Left colon (tissue), 2 donors: Measurements from ENCODE around the gene MRGPRX1. TPM values are rescaled to one million over a fixed set of nuclear protein-coding genes. Genes with fewer than 3 reads are reported as not detected.
"Not testable (repeated sequence)": the region's sequence is repeated elsewhere in the genome, so short reads cannot be mapped to it uniquely, and the experiment has no call there.

Experiments used
- ATAC-seq: fragments of 200-7000 bp; cut with Tn5 transposase; one replicate; pipeline ENCODE4 v1.9.1; 2020; ENCODE audit warnings: mild to moderate bottlenecking, moderate library complexity
- DNase-seq, 2 donors: peaks; one replicate each; pipeline ENCODE4 v3.0.0-alpha.2; 2020
- intact Hi-C, 2 donors: fragments of 100-400 bp; cut with DNase I in 1 of 2; cut with micrococcal nuclease in 1 of 2; formaldehyde crosslinking; loops; one replicate each; pipeline versions ENCODE4 v1.11.2 to v1.14.0; 2022; cut with DNase I, micrococcal nuclease
- long read RNA-seq: library from polyadenylated mRNA; unstranded; transcript quantifications from one replicate; pipeline ENCODE4 v2.0.0, GENCODE V29; 2021
- total RNA-seq, 2 donors: library from RNA; stranded (reverse); fragmentation: NEBNext Ultra II Directional; extraction: Animal tissue kit (Norgen Biotek cat#: 25700); gene quantifications; one replicate each; pipeline ENCODE4 v1.2.1, GENCODE V29; 2021
- donor health status: DM: no; HTN: no; CAD: no.
- donor health status: DM: yes; HTN: yes; CAD: no.

MRGPRX1 gene
- not detected for total RNA-seq
- long read RNA-seq: 0 reads

DNA sequence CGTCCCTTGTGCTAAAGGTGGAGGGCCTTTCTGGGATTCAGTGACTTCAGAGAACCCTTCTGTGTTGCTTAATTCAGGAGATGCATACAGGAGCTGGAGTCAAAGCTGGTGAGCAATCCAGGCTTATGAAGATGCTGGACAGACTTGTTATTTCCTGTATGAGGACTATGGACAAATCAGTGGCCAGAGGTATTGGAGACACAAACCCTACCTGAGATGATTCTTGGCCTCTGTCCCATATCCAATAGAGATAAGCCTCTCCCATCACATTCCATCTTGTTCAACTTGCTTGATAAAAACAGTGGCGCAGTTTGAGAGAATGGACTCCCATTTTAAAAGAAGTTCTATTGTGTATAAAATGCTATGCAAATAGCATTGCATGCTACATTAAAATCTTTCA is at the start of gene MRGPRX1:
Gene MRGPRX1 (minus strand): TSS at position 101 of the 400 bp plus-strand sequence. CDS start 4,630 bp downstream, outside the sequence.
- DNase-seq (no peak), ATAC-seq (no peak)
- intact Hi-C loops: no loop called here

DNA sequence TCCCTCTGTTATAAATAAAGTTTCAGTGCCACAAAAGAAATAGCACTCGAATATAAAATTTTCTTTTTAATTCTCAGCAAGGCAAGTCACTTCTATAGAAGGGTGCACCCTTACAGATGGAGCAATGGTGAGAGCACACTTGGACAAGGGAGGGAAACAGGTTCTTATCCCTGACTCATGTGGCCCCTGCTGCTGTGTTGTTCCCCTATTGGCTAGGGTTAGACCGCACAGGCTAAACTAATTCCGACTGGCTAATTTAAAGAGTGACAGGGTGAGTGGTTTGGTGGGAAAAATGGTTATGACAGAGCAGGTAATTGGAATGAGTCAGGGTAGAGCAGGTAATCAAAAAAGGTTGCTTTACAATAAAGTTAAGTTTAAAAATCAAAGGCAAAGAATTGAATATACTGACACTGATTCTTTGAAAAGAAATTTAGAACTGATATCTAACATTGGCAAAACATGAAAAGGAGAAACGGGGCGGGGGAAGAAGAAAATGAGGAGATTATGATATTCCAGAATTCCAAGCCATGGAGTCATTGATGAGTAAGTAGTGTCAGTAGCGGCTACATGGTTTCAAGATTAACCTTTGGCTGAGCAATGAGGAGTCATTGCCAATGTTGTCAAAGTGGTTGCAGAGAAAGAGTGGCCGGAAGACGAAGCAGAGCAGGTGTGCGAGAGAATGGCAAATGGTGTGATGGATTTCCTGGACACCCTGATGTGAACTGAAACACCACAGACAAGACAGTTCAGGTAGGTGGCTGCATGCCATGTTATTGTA is 48.4 kb upstream of the MRGPRX1 start:
- DNase-seq (no peak), ATAC-seq (no peak)
- intact Hi-C loops: no loop called here

DNA sequence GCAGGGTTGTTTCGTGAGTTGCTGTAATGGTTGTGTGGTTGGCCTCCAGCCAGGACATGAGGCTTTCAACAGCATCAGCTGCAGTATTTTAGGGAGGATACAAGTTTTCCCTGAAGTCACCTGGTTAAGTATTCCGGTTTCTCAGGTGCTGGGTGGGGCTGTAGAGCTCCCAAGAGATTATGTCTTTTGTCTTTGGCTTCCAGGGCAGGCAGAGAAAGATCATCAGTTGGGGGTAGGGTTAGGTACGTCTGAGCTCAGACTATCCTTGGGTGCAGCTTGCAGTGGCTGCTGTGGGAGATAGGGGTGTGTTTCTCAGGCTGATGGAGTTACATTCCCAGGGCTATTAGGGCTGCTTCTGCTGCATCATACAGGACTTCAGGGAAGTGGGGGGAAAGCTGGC is 47.5 kb upstream of the MRGPRX1 start:
- DNase-seq (no peak), ATAC-seq (no peak)
- intact Hi-C loops: no loop called here

DNA sequence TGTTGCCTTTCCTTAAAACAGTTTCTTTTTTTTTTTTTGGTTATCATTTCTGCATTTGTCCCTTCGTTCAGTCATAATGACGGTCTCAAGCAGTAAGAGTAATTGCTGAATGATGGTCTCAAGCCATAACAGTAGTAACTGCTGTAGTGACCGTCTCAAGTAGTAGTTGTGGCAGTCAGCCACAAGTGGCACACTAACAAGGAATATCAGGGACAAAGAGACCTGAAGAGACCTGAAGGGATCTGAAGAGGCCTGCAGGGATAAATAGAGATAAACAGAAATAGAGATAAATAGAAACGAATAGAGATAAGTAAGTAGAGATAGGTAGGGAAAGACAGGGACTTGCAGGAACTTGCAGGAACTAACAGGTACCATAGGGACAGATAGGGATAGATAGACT is 42.7 kb upstream of the MRGPRX1 start:
- no peak for DNase-seq
- no peak for ATAC-seq
- intact Hi-C loops: no loop called here

DNA sequence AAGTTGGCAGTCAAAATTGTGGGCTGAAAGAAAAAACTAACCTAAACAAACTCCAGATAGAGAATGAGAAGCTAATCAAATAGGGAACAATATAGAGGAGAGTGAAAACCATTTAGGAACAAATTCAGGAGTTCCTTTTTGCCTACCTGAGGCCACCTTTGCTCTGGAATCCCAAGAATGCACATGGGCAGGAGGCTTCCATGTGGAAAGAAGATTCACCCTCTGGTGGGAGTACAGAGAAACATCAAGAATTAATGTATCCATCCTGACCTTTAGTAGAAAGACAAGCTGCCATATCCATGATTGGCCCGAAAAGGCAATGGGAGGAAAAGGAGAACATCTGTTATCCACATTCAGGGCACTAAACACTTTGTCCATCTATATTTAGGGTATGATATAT is 35.0 kb upstream of the MRGPRX1 start:
- intact Hi-C loops: no loop called here
- no peak for ATAC-seq
- no peak for DNase-seq

DNA sequence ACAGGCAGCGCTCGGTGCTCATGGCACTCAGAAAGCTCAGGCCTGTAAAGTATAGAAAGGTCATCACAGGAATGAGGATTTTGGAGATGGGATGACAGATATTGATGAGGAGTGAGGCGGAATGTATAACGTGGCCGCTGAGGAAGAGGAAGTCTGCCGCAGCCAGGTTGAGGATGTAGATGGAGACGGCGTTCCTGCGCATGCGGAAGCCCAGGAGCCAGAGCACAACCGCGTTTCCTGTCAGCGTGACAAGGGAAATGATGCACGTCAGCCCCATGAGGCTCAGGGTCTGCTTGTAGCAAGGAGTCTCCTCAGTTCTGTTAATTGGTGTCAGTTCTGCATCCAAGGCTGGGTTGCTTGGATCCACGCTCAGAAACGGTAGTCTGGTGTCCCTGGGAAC is 33.1 kb upstream of the MRGPRX1 start:
- DNase-seq (no peak), ATAC-seq (no peak)
- intact Hi-C loops: no loop called here

DNA sequence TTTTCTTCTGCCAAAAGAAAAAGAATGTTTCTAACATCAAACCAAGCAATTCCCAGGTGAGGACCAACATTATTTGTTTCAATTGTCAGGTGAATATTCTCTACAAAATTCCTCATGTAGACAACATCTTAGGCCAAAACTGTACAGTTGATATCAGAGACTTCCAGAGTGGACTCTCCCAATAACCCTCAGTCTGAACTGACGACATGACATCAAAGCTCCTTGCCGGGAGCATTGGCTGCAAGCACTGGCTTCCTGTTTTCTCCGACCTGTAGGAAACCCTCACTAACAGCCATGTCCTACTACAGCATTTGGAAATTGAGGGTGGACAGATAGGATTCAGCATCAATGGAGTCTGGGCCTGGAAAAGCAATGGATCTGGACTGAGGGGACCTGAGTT is 30.5 kb upstream of the MRGPRX1 start:
- intact Hi-C loops: no loop called here
- no peak for ATAC-seq
- no peak for DNase-seq

DNA sequence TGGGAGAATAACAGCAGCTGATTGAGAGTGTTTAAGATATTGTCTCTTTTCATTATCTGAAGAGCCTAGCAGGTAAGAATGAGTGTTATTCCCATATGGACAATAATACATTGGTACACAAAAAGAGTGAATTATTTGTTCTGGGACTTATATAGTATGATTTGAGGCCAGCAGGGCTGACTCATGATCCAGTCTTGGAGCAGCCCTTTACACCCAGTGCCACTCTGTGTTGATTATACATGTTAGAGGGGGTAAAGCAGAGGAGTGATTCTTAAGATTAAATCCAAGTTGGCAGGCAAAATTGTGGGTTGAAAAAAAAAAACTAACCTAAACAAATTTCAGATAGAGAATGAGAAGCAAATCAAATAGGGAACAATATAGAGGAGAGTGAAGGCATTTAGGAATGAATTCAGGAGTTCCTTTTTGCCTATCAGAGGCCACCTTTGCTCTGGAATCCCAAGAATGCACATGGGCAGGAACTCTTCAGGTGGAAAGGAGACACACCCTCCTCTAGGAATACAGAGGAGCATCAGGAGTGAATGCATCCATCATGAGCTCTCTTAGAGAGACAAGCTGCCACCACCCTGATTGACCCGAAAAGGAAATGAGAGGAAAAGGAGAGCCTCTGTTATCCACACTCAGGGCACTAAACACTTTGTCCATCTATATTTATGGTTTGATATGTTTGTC is 19.2 kb upstream of the MRGPRX1 start:
- intact Hi-C loops: no loop called here
- no peak for DNase-seq
- no peak for ATAC-seq

DNA sequence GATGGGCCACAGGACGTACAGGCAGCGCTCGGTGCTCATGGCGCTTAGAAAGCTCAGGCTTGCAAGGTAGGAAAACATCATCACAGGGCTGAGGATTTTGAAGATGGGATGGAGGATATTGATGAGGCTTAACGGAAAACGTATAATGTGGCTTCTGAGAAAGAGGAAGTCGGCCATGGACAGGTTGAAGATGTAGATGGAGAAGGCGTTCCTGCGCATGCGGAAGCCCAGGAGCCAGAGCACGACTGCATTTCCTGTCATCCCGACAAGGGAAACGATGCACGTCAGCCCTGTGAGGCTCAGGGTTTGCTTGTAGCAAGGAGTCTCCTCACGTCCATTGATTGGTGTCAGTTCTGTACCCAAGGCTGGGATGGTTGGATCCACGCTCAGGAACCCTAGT is 17.4 kb upstream of the MRGPRX1 start:
- ATAC-seq: no peak
- intact Hi-C loops: no loop called here
- no peak for DNase-seq

DNA sequence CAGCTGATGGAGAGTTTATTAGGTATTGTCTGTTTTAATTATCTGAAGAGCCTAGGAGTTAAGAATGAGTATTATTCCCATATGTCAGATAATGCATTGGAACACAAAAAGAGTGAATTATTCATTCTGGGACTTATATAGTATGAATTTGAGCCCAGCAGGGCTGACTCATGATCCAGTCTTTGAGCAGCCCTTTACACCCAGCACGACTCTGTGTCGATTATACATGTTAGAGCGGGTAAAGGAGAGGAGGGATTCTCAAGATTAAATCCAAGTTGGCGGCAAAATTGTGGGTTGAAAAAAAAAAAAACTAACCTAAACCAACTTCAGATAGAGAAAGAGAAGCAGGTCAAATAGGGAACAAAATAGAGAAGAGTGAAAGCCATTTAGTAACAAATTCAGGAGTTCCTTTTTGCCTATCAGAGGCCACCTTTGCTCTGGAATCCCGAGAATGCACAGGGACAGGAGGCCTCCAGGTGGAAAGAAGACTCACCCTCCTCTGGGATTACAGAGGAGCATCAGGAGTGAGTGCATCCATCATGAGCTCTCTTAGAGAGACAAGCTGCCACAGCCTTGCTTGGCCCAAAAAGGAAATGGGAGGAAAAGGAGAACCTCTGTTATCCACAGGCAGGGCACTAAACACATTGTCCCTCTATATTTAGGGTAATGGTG is 3.1 kb downstream of the MRGPRX1 start:
- intact Hi-C loops: no loop called here
- DNase-seq: no peak
- ATAC-seq: no peak

DNA sequence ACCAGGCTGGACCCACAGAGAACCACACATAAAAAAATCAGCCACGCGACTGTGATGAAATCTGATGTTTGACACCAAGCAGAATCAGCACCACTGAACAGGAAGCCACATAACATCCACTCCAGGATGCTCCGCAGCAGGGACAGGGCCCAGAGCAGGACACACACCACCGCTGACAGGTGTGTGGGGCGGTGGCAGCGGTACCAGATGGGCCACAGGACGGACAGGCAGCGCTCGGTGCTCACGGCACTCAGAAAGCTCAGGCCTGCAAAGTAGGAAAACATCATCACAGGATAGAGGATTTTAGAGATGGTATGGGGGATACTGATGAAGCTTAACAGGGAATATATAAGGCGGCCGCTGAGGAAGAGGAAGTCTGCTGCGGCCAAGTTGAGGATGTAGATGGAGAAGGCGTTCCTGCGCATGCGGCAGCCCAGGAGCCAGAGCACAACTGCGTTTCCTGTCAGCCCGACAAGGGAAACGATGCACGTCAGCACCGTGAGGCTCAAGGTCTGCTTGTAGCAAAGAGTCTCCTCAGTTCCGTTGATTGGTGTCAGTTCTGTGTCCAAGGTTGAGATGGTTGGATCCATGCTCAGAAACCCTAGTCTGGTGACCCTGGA is 4.9 kb downstream of the MRGPRX1 start:
- ATAC-seq (no peak), DNase-seq (no peak)
- intact Hi-C loops: no loop called here

DNA sequence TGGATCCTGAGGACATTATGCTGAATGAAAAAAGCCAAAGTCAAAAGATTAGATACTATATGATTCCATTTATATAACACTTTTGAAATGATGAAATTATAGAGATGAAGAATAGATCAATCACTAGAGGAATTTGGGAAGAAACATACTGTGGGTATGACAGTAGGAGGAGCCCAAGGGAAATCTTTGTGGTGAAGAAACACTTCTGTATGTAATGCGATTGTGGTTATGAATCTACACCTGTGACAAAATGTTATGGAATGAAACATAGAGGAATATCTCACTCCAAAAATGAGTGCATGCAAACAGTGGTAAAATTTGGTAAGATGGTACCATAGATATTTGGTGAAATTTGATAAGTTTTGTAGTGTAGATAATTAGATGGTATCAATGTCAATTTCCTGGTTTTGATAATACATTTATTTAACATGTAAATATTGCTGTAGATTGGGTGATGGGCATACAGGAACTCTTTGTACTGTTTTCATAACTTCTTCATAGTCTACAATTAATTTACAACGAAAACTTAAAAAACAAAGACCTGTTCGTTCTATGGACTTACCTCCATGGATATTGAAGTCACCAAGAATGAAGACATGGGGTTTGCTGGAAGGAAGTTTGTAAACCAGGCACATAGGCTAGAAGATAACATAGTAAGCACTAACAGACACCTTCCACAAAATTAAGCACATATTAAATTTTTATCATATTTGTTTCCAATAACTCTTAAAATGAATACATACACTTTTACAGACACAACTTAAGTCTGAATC is 11.5 kb downstream of the MRGPRX1 start:
- ATAC-seq: no peak
- intact Hi-C loops: no loop called here

DNA sequence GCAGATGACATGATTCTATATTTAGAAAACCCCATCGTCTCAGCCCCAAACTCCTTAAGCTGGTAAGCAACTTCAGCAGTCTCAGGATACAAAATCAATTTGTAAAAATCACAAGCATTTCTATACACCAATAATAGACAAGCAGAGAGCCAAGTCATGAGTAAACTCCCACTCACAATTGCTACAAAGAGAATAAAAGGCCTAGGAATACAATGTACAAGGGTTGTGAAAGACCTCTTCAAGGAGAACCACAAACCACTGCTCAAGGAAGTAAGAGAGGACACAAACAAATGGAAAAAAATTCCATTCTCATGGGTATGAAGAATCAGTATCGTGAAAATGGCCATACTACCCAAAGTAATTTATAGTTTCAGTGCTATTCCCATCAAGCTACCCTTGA is 13.8 kb downstream of the MRGPRX1 start:
- ATAC-seq, DNase-seq, intact Hi-C loops: not testable (repeated sequence)

More for the DNA sequence above, 11.5 kb downstream of the MRGPRX1 start:
- DNase-seq: no peak

DNA sequence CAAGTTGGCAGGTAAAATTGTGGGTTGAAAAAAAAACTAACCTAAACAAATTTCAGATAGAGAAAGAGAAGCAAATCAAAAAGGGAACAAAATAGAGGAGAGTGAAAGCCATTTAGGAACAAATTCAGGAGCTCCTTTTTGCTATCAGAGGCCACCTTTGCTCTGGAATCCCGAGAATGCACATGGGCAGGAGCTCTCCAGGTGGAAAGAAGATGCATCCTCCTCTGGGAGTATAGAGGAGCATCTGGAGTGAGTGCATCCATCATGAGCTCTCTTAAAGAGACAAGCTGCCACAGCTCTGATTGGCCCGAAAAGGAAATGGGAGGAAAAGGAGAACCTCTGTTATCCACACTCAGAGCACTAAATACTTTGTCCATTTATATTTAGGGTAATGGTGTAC is 26.3 kb downstream of the MRGPRX1 start:
- intact Hi-C loops: no loop called here
- ATAC-seq (no peak), DNase-seq (no peak)

DNA sequence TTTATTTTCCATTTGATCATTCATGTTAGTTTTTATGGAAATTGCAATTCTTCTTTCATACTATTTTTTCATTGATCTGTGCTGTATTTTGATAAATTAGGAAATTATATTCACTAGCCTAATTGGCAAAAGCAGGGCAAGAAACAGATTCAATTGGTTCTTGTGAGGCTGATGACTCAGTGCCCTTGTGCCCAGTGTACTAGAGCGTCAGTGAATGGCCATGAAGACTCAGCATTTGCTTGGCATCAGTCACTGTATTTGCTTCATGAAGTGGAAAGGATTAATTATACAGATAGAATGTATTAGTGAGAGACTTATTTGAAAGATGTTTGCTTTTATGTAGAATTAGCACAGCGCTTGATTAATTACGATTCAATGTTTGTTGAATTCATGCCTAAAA is 31.8 kb downstream of the MRGPRX1 start:
- no peak for DNase-seq
- no peak for ATAC-seq
- intact Hi-C loops: no loop called here

DNA sequence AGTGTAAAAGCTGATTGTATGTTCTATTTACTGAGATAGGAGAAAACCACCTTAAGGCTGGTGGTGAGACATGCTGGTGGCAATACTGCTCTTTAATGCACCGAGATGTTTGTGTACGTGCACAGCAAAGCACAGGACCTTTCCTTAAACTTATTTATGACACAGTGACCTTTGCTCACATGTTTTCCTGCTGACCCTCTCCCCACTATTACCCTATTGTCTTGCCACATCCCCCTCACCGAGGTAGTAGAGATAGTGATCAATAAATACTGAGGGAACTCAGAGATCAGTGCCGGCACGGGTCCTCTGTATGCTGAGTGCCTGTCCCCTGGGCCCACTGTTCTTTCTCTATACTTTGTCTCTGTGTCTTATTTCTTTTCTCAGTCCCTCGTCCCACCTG is 38.6 kb downstream of the MRGPRX1 start:
- DNase-seq, ATAC-seq, intact Hi-C loops: not testable (repeated sequence)

DNA sequence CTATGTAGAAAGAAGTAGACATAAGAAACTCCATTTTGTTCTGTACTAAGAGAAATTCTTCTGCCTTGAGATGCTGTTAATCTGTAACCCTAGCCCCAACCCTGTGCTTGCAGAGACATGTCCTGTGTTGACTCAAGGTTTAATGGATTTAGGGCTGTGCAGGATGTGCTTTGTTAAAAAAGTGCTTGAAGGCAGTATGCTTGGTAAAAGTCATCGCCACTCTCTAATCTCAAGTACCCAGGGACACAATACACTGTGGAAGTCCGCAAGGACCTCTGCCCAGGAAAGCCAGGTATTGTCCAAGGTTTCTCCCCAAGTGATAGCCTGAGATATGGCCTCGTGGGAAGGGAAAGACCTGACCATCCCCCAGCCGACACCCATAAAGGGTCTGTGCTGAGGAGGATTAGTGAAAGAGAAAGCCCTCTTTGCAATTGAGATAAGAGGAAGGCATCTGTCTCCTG is 39.0 kb downstream of the MRGPRX1 start:
- ATAC-seq, intact Hi-C loops, DNase-seq: not testable (repeated sequence)

DNA sequence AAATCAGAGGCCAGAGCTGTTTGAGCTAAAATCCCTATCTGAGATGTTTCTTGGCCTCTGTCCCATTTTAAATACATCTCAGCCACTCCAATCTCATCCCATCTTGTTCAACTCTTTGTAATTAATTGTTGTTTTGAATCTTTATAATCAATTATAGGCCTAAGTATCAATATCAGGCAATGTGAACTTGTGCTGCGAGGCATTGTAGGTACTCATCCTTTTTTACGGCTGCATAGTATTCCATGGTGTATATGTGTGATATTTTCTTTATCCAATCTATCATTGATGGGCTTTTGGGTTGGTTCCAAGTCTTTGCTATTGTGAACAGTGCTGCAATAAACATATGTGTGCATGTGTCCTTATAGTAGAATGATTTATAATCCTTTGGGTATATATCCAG is 47.5 kb downstream of the MRGPRX1 start:
- intact Hi-C loops, DNase-seq: not testable (repeated sequence)

DNA sequence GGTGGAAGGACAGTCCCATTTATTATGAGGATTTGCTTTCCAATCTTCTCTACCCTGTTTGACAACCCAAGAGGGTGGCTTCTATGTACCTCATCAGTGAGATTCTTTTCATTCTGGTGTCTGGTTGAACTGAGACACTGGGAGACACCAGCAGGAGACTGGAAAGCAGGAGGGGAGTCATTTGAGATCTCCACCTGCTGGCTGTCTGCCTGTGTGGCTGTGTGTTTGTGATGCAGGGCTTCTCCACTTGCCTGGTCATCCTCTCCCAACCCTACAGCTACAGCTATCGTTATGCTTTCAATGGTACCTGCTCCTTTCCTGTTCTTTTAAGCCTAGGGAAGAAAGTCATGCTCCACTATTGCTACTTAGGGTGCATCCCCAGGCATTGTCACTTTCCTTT is 48.6 kb downstream of the MRGPRX1 start:
- ATAC-seq: no peak
- DNase-seq: no peak
- intact Hi-C loops: no loop called here

More for the DNA sequence above, 47.5 kb downstream of the MRGPRX1 start:
- ATAC-seq: not testable (repeated sequence)
